Measurements from ENCODE around the gene GLYATL2.

The GLYATL2 gene

GRCh38 chr11:58856806-58857205 is 12.3 kb upstream of the GLYATL2 start:
- no peak for DNase-seq (ENCODE audit: extremely low read depth, insufficient read length)
- no peak for TF ChIP-seq CTCF (IDR thresholded peaks at IDR 0.05; ENCODE audit: insufficient read depth, low read length, poor library complexity, severe bottlenecking)
- H3K27me3 ChIP-seq (replicated peaks; ENCODE audit: control insufficient read depth, insufficient read depth, low read length): no peaks in the 10 kb centered on the region

GRCh38 chr11:58845386-58845785 is 882 bp upstream of the GLYATL2 start:
- no peak for DNase-seq (ENCODE audit: extremely low read depth, insufficient read length)
- Histone ChIP-seq H3K4me3 (replicated peaks; ENCODE audit: low read depth, low read length) (no peak overlapping the region), H3K36me3 (ENCODE audit: control insufficient read depth, insufficient read depth, low read length) (no peaks in the 10 kb centered on the region; the same call in 1 of the 2 replicates), H3K27me3 (replicated peaks; ENCODE audit: control insufficient read depth, insufficient read depth, low read length) (no peaks in the 10 kb centered on the region)
- TF ChIP-seq CTCF (IDR thresholded peaks at IDR 0.05; ENCODE audit: insufficient read depth, low read length, poor library complexity, severe bottlenecking): no peak

More at GRCh38 chr11:58856806-58857205, 12.3 kb upstream of the GLYATL2 start:
- Histone ChIP-seq H3K36me3 (ENCODE audit: control insufficient read depth, insufficient read depth, low read length) (no peaks in the 10 kb centered on the region), H3K4me3 (replicated peaks; ENCODE audit: low read depth, low read length) (no peak overlapping the region)

- Histone ChIP-seq H3K36me3 (ENCODE audit: control insufficient read depth, insufficient read depth, low read length) (no peaks in the 10 kb centered on the region), H3K4me3 (replicated peaks; ENCODE audit: low read depth, low read length) (no peak overlapping the region), H3K27me3 (replicated peaks; ENCODE audit: control insufficient read depth, insufficient read depth, low read length) (no peaks in the 10 kb centered on the region)
- no peak for DNase-seq (ENCODE audit: extremely low read depth, insufficient read length)
- no peak for TF ChIP-seq CTCF (IDR thresholded peaks at IDR 0.05; ENCODE audit: insufficient read depth, low read length, poor library complexity, severe bottlenecking)
Observed at GRCh38 chr11:58837707-58838388, 6.7 kb downstream of the GLYATL2 start.

GRCh38 chr11:58832056-58832645 is 12.4 kb downstream of the GLYATL2 start:
- Histone ChIP-seq H3K27me3 (replicated peaks; ENCODE audit: control insufficient read depth, insufficient read depth, low read length) (no peaks in the 10 kb centered on the region), H3K4me3 (replicated peaks; ENCODE audit: low read depth, low read length) (no peak overlapping the region), H3K36me3 (ENCODE audit: control insufficient read depth, insufficient read depth, low read length) (no peaks in the 10 kb centered on the region)
- DNase-seq (ENCODE audit: extremely low read depth, insufficient read length): no peak
- TF ChIP-seq CTCF (IDR thresholded peaks at IDR 0.05; ENCODE audit: insufficient read depth, low read length, poor library complexity, severe bottlenecking): no peak

GRCh38 chr11:58830673-58831301 is 13.7 kb downstream of the GLYATL2 start:
- TF ChIP-seq CTCF (IDR thresholded peaks at IDR 0.05; ENCODE audit: insufficient read depth, low read length, poor library complexity, severe bottlenecking): no peak
- no peak for DNase-seq (ENCODE audit: extremely low read depth, insufficient read length)
- H3K4me3 ChIP-seq (replicated peaks; ENCODE audit: low read depth, low read length): no peak overlapping the region
- no peaks in the 10 kb centered on the region for H3K27me3 ChIP-seq (replicated peaks; ENCODE audit: control insufficient read depth, insufficient read depth, low read length)
- H3K36me3 ChIP-seq (ENCODE audit: control insufficient read depth, insufficient read depth, low read length): no peaks in the 10 kb centered on the region
